Neural progenitor cell (in vitro differentiated cells): Measurements from ENCODE around the gene LYVE1. TPM values are rescaled to one million over a fixed set of nuclear protein-coding genes. Genes with fewer than 3 reads are reported as not detected.

Experiments
- DNase-seq: peaks from one replicate; pipeline ENCODE4 v3.0.0-alpha.2; 2016; ENCODE audit warnings: low spot score
- H2AFZ ChIP-seq: fragments of 200-600 bp; sonication (generic); replicated peaks from 2 replicates; pipeline ENCODE4 v1.6.1; 2016; ENCODE audit warnings: antibody characterized with exemption
- H3F3A ChIP-seq: fragments of 200-600 bp; sonication (generic); 2 replicates; pipeline ENCODE4 v1.6.1; 2016; ENCODE audit warnings: antibody characterized with exemption, low read depth
- H3K27ac ChIP-seq: fragments of 200-600 bp; sonication (generic); 2 replicates; pipeline ENCODE4 v1.5.1; 2016; ENCODE audit warnings: mild to moderate bottlenecking
- H3K27me3 ChIP-seq: fragments of 200-600 bp; sonication (generic); 2 replicates; pipeline ENCODE4 v1.6.1; 2016; ENCODE audit warnings: mild to moderate bottlenecking, moderate library complexity
- H3K36me3 ChIP-seq: fragments of 200-600 bp; sonication (generic); 2 replicates; pipeline ENCODE4 v1.5.1; 2016
- H3K4me1 ChIP-seq: fragments of 200-600 bp; sonication (generic); 2 replicates; pipeline ENCODE4 v1.6.1; 2016; ENCODE audit warnings: mixed run types
- H3K4me2 ChIP-seq: fragments of 200-600 bp; sonication (generic); 2 replicates; pipeline ENCODE4 v1.6.1; 2016
- H3K4me3 ChIP-seq: fragments of 200-600 bp; sonication (generic); 2 replicates; pipeline ENCODE4 v1.5.1; 2016
- H3K79me2 ChIP-seq: fragments of 200-600 bp; sonication (generic); 2 replicates; pipeline ENCODE4 v1.6.1; 2016; ENCODE audit warnings: low read depth
- H3K9ac ChIP-seq: fragments of 200-600 bp; sonication (generic); 2 replicates; pipeline ENCODE4 v1.6.1; 2016
- H3K9me3 ChIP-seq: fragments of 200-600 bp; sonication (generic); 2 replicates; pipeline ENCODE4 v1.5.1; 2016; ENCODE audit warnings: low read depth
- H4K20me1 ChIP-seq: fragments of 200-600 bp; sonication (generic); 2 replicates; pipeline ENCODE4 v1.6.1; 2016; ENCODE audit warnings: low read depth
- H3K27ac Mint-ChIP-seq: 3 replicates; pipeline ENCODE4 v1.8.0; 2021; ENCODE audit warnings: mixed read lengths
- H3K27me3 Mint-ChIP-seq: 2 replicates; pipeline ENCODE4 v1.8.0; 2022; ENCODE audit warnings: low read depth, mild to moderate bottlenecking, inconsistent platforms, moderate library complexity, mixed read lengths; ENCODE audit not compliant: insufficient read depth
- H3K36me3 Mint-ChIP-seq: 3 replicates; pipeline ENCODE4 v1.8.0; 2021; ENCODE audit warnings: mixed read lengths
- H3K4me1 Mint-ChIP-seq: 3 replicates; pipeline ENCODE4 v1.8.0; 2021; ENCODE audit warnings: mixed read lengths
- H3K4me3 Mint-ChIP-seq: 3 replicates; pipeline ENCODE4 v1.8.0; 2021; ENCODE audit warnings: mild to moderate bottlenecking, moderate library complexity, mixed read lengths
- H3K9me3 Mint-ChIP-seq: 3 replicates; pipeline ENCODE4 v1.8.0; 2020; ENCODE audit warnings: mixed read lengths
- EZH2 ChIP-seq: fragments of 200-600 bp; sonication (generic); IDR thresholded peaks from 2 replicates; pipeline ENCODE4 v1.6.1; 2017; ENCODE audit warnings: antibody characterized with exemption, mild to moderate bottlenecking, moderate library complexity
- EZH2phosphoT487 ChIP-seq: fragments of 200-600 bp; sonication (generic); IDR thresholded peaks from 2 replicates; pipeline ENCODE4 v1.6.1; 2017; ENCODE audit warnings: antibody characterized with exemption
- microRNA counts: library from miRNA; unstranded; fragments of <30 nt; microRNA quantifications from one replicate; lab custom pipeline; 2016
- total RNA-seq: library from RNA; depleted of rRNA; stranded (reverse); fragments of >200 nt; gene quantifications from 2 replicates; pipeline ENCODE4 v1.2.3, GENCODE V29; 2015; ENCODE audit warnings: low replicate concordance
- TF ChIP-seq, protein P1 (sequence below): fragments of 200-600 bp; sonication (generic); IDR thresholded peaks from 2 replicates; pipeline ENCODE4 v1.5.1; 2017; ENCODE audit warnings: antibody characterized with exemption, mild to moderate bottlenecking

Gene LYVE1
- total RNA-seq, 1 donor from 2014 or later, result 0.51 TPM

DNA sequence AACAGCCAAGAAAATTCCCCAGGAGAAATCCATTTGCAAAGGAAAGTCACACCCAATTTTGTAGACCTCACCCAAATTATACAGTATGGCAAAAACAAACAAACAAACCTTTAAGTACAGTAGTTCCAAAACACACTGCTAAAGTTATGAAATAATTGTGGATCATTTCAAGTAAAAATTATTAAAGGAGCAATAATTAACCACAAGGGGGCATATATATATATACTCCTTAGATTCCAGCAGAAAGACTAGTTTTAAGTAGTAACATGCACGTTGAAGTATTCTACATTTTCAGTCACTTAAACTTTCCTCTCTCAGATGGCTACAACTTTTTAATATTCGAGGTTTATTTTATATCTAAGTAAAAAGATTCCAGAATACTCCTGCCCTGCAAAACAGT is 54.3 kb downstream of the LYVE1 start:
- Histone ChIP-seq H3K9me3 (no peaks in the 10 kb centered on the region), H3K27me3 (no peaks in the 10 kb centered on the region), H3F3A (peaks cover 16% of the 10 kb centered on the region), H2AFZ (no peak overlapping the region), H3K4me3 (no peak overlapping the region), H3K4me2 (no peak overlapping the region), H3K36me3 (no peaks in the 10 kb centered on the region), H3K79me2 (no peaks in the 10 kb centered on the region), H3K9ac (no peak overlapping the region), H3K4me1 (no peaks in the 10 kb centered on the region), H4K20me1 (peaks cover 18% of the 10 kb centered on the region), H3K27ac (no peak overlapping the region)
- Mint-ChIP-seq H3K27me3 (no peaks in the 10 kb centered on the region), H3K9me3 (no peaks in the 10 kb centered on the region), H3K27ac (no peak overlapping the region), H3K4me3 (no peak overlapping the region), H3K4me1 (peaks cover 18% of the 10 kb centered on the region), H3K36me3 (peaks cover 4% of the 10 kb centered on the region)
- no peak for TF ChIP-seq EZH2
- TF ChIP-seq EZH2phosphoT487, result no peak
- TF ChIP-seq, protein P1, sequence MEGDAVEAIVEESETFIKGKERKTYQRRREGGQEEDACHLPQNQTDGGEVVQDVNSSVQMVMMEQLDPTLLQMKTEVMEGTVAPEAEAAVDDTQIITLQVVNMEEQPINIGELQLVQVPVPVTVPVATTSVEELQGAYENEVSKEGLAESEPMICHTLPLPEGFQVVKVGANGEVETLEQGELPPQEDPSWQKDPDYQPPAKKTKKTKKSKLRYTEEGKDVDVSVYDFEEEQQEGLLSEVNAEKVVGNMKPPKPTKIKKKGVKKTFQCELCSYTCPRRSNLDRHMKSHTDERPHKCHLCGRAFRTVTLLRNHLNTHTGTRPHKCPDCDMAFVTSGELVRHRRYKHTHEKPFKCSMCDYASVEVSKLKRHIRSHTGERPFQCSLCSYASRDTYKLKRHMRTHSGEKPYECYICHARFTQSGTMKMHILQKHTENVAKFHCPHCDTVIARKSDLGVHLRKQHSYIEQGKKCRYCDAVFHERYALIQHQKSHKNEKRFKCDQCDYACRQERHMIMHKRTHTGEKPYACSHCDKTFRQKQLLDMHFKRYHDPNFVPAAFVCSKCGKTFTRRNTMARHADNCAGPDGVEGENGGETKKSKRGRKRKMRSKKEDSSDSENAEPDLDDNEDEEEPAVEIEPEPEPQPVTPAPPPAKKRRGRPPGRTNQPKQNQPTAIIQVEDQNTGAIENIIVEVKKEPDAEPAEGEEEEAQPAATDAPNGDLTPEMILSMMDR, result peak; percentile 28
- DNase-seq, result no peak

DNA sequence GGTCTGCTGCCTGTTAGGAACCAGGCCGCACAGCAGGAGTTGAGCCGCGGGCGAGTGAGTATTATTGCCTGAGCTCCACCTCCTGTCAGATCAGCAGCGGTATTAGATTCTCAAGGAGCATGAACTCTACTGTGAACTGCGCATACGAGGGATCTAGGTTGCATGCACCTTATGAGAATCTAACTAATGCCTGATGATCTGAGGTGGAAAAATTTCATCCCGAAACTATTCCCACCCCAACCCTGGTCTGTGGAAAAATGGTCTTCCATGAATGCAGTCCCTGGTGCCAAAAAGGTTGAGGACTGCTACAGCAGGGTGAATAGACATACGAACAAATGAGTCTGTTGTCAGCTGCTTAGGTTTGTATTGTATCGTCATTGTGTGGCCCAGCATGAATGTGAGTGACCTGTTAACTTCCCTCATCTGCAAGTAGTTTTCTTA is 57.3 kb downstream of the LYVE1 start:
- H3K27me3 ChIP-seq, result no peaks in the 10 kb centered on the region
- no peak overlapping the region for H3K27ac ChIP-seq
- H3K9ac ChIP-seq, result no peak overlapping the region
- no peaks in the 10 kb centered on the region for H3K4me1 ChIP-seq
- no peak overlapping the region for H3K4me2 ChIP-seq
- H4K20me1 ChIP-seq, result peaks cover 18% of the 10 kb centered on the region
- H3K4me3 ChIP-seq, result peak overlapping the region; percentile 39
- H3K36me3 Mint-ChIP-seq, result peaks cover 4% of the 10 kb centered on the region
- H3K27me3 Mint-ChIP-seq, result no peaks in the 10 kb centered on the region
- no peaks in the 10 kb centered on the region for H3K36me3 ChIP-seq
- H3K9me3 ChIP-seq, result no peaks in the 10 kb centered on the region
- no peak overlapping the region for H2AFZ ChIP-seq
- no peak overlapping the region for H3K27ac Mint-ChIP-seq
- DNase-seq, result peak; percentile 84
- peaks cover 16% of the 10 kb centered on the region for H3F3A ChIP-seq
- TF ChIP-seq, protein P1, result no peak
- TF ChIP-seq EZH2 (no peak), EZH2phosphoT487 (peak; percentile 48)
- no peaks in the 10 kb centered on the region for H3K9me3 Mint-ChIP-seq
- H3K4me3 Mint-ChIP-seq, result peak overlapping the region; percentile 8
- H3K79me2 ChIP-seq, result no peaks in the 10 kb centered on the region
- H3K4me1 Mint-ChIP-seq, result peaks cover 18% of the 10 kb centered on the region

MicroRNAs encoded within 50 kb of the gene (microRNA counts, 767-probe panel; counts per million panel counts)
- microRNA hsa-miR-4485 (lab: Ali Mortazavi, UCI), result 460 counts per million, percentile 90 among the panel's probes with 10 or more counts

Other genes with a start within 250 kb of the LYVE1 start
- 2.9 and 3.0 TPM in 2 replicates for gene AMPD3, start 113.4 kb downstream of the LYVE1 start, total RNA-seq
- 33.9 and 49.3 TPM in 2 replicates for gene RNF141, start 27.5 kb downstream of the LYVE1 start, total RNA-seq
- gene IRAG1, start 125.1 kb upstream of the LYVE1 start, total RNA-seq, result 5.2 and 5.9 TPM in 2 replicates
- gene CTR9, start 182.6 kb upstream of the LYVE1 start, total RNA-seq, result 20.8 and 26.4 TPM in 2 replicates
- 790 and 1,052 TPM in 2 replicates for gene EIF4G2, start 240.3 kb upstream of the LYVE1 start, total RNA-seq